ENCODE results near the gene C11orf87.

DNA sequence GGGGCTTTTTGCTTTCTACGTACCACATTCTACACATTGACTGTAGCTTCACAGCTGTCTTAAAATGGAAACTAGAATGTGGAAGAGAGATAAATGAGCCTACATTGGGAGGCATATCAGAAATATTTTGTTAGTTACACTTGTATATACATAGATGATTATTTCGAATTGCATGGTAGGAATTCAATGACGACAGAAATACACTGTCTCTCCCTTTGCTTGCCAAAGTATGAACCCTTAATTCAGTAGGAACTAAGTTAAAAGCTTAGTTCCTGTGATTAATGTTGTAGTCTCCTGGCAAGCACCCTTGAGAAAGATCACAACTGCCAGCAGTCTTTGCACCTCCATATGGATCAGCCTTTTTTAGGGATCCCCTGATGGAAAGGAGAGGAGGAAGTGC, 10.1 kb downstream of the C11orf87 start:
- TF ChIP-seq, protein P1, sequence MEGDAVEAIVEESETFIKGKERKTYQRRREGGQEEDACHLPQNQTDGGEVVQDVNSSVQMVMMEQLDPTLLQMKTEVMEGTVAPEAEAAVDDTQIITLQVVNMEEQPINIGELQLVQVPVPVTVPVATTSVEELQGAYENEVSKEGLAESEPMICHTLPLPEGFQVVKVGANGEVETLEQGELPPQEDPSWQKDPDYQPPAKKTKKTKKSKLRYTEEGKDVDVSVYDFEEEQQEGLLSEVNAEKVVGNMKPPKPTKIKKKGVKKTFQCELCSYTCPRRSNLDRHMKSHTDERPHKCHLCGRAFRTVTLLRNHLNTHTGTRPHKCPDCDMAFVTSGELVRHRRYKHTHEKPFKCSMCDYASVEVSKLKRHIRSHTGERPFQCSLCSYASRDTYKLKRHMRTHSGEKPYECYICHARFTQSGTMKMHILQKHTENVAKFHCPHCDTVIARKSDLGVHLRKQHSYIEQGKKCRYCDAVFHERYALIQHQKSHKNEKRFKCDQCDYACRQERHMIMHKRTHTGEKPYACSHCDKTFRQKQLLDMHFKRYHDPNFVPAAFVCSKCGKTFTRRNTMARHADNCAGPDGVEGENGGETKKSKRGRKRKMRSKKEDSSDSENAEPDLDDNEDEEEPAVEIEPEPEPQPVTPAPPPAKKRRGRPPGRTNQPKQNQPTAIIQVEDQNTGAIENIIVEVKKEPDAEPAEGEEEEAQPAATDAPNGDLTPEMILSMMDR (IDR thresholded peaks at IDR 0.05): no peak
- TF ChIP-seq POLR2A (IDR thresholded peaks at IDR 0.05): no peak
